NCI-H1048 (cell line): Measurements from ENCODE around the gene UBL4B.
"Not testable (repeated sequence)": the region's sequence is repeated elsewhere in the genome, so short reads cannot be mapped to it uniquely, and the experiment has no call there.

ENCODE experiments used
- DNase-seq: peaks from one replicate; lab custom pipeline; 2025; lab: John Stamatoyannopoulos, UW

The UBL4B gene, protein sequence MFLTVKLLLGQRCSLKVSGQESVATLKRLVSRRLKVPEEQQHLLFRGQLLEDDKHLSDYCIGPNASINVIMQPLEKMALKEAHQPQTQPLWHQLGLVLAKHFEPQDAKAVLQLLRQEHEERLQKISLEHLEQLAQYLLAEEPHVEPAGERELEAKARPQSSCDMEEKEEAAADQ

DNA sequence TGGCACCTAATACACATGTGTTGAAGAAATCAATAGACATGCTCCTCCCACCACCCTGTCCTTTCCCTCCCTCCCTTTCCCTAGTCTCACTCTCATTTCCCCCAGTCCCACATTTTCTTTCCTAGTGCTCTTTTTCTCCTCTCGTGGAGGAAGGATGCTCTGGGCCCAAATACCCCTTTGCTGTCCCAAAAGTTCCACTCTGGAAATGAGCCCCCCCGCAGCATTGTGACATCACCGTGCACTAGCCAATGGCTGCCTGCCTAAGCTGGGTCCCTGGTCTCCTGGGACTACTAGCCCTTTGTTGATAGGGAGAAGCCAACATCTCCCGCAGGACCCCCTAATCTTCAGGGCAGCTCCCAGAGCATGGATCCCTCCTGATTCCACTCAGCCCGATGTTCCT is at the start of gene UBL4B:
UBL4B (plus strand) TSS at position 301 of the 400 bp plus-strand sequence; CDS start at position 393, 92 bp downstream.
- DNase-seq, result no peak

DNA sequence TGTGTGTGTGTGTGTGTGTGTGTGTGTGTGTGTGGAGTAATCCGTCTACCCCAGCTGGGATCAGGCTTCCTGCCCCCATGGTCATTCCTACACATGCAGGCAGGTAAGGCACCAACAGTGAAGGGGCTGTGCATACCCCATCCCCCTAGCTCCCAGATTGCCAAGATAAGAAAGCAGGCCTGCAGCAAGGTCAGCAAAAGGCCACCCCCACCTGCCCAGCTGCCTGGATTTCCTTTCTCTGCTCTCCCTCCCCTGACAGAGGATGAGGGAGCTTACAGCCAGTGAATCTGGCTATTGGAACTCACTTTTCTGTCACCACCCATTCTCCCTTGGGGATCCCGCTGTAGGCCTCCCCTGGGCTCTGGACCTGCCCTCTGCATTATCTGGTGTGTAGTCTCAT is 49.6 kb upstream of the UBL4B start:
- no peak for DNase-seq

DNA sequence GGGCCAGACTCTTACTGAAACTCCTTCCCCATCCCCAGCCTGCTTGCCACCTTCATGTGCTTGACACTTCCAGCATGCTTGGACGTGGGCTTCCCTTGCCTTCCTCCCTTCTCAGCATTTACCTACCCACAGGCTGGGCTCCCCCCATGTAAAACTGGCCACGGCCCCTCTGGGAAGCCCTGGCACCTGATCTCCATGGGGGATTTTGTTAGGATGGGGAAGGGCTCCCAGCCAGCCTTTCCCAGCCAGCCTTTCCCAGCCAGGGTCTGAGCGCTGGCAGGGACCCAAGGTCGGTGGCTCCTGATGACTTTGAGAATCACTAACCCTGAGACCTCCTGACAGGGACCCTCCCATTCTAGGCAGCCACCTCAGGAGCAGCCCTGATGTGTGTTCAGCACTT is 48.5 kb upstream of the UBL4B start:
- no peak for DNase-seq

DNA sequence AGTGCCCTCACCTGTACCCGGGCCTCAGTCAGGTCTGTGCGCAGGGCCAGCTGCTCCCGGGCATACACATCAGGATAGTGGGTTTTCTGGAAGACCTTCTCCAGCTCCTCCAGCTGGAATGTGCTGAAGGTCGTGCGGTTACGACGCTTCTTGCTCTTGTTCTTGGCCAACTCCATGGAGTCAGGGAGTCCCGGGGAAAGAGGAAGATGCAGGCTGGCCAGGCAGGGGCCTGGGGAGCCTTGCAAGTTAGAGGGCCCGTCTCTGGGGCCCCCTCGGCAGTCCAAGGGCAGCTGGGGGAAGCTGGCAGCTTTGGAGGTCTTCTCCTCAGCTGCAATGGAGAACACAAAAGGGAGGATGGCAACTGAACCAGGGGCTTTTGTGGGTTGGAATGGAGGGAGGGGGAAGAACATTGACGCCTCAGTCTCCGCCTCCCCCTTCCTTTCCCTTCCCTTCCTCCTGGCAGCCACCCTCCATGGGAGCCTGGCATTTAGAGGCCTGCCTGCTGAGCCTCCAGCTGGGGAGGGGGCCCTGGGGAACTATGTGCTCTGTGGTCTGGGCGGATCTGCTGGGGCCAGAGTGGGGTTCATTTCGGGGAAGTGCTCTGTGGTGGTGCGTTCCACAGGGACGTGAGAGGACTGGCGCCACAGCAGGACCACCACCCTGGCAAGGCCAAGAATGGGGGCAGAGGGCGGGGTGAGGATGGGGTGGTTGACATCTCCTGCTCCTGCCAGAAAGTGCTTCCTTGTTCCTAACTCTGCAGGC is 47.5 kb upstream of the UBL4B start:
- no peak for DNase-seq

DNA sequence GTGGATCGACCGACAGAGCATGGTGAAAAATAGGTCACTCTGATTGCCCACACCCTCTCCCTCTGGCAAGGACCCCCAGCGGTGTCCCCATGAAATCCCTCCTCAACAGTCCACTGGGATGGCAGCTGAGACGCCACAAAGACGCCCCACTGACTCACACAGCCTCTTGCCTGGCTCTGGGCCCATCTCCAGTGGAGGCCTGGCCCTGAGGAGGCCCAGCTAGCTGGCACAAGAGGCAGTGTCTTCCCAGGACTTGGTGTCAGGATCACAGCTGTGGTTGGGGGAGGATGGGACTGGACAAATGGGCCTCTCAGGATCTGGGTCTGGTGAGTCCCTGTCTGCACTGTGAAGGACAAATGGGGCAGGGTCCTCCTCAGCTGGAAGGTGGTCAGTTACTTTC is 46.4 kb upstream of the UBL4B start:
- DNase-seq, result no peak

DNA sequence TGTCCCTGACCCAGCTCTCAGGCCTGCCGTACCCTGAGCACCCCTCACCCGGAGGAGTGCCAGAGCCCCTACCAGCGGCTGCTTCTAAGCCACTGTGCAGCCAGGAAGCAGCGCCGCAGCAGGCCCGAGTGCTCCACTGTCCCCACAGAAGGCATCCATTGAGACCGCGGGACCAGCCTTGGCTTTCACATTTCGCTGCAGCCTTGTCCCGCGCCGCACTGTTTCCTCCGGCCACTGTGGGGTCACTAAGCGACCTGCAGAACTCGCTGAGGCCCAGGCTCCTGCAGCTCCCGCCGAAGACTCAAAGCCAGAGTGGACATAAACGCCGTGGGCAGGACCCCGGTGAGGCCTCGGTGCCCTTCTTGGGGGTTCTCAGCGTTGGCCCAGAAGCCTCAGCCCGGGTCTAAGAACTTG is 44.8 kb upstream of the UBL4B start:
- no peak for DNase-seq

DNA sequence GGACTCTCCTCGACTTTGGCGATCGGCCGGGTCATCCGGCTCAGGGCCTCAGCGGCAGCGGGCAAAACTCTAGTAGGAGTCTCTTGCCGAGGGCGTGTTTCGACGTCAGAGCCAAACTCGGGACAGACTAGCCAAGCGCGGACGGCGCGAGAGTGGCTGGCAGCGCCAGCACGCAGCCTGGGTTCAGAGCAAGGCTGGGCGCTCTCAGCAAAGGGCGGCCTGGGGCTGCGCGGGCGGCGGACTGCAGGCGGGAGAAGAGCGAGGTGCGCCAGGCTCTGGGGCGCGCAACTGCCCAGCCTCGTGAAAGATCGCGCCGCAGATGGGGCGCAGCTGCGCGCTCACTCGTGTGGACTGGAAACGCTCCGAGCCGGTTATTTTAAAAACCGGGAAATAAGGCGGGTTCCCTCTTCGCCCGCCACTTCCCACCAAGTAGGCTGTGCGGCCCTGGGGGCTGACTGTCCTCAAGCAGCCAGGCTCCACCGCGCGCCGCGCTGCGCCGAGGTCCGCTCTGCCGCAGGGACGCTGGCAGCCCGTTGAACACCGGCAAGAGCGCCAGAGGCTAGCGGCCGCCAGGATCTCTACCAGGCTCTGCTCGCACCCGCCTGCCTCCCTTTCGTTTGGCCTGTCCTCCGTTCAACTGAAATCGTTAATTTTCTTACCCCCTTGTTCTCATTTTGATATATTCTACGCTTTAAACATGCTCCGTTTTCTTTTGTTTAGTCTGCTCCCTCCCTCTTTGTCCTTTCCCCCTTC is 44.2 kb upstream of the UBL4B start:
- no peak for DNase-seq

DNA sequence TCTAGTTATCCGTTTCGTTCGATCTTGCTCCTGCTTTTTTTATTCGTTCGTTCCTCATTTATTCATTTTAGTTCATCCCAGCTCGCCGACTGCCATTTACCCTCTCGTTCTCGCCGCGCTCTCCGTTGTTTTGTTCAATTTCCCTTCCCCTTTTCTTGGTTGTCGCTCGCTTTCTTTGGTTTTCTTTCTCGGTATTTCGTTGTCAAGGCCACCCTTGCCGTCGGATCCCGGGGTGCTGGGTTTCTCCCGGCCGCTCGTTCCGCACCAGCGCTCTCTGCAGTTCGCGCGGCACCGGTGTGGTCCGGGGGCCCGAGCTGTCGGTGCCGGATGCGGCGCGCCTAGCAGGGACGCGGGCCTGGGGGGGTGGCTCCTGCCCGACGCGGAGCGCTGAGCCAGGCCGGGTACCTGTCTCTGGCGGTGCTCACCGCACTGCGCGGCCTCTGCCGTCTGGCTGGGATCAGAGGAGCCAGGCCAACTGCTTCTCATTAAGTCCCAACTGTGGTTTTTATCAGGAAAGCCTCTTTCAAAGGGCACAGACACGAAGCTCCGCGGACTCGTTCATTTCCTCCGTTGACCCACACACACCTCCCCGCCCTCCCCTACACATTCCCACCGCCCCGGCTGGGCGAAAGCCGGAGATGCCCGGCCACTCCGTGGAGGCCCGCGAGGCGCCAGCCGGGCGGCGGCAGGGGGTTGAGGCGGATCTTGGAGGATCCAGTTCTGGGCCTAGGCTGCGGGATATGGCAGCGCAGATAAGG is 43.4 kb upstream of the UBL4B start:
- no peak for DNase-seq

DNA sequence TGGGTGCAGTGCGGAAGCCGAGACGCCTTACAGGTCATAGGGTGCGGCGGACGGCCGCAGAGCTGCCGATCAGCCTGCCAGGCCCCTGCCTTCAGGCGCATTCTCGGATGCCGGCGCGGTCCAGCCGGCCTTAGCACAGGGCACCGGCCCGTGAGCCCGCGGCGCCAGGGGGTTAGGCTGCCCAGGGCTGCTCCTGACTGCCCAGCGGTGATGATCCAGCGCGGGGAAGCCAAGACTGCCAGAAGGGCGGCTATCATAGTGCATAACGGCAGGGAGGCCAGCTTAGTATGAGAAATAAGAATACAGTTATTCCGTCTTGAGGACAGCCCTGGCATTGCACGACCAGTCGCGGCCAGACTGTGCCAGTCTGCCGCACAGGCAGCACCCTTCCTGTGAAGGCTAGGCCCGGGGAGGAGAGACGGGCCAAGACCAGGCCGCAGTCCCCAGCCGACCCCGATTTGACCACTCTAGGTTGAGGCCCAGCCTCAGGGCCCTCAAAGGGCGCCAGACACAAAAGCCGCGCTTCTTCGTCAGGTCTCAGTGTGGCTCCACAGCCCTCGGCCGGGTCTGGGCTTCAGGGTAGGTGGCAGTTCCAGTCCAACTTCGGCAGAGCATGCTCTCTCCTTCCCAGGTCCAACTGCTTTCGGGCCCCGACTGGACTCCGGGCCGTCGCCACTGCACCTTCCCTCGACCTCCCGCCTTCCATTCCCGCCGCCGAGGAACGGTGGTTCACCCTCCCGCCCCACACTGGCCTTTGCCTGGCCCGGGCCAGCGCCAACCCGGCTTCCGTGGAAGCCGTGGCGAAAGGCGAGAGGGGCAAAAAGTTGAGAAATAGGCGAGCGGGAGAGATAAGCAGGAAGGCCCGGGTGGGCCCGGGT is 42.6 kb upstream of the UBL4B start:
- DNase-seq, result no peak

DNA sequence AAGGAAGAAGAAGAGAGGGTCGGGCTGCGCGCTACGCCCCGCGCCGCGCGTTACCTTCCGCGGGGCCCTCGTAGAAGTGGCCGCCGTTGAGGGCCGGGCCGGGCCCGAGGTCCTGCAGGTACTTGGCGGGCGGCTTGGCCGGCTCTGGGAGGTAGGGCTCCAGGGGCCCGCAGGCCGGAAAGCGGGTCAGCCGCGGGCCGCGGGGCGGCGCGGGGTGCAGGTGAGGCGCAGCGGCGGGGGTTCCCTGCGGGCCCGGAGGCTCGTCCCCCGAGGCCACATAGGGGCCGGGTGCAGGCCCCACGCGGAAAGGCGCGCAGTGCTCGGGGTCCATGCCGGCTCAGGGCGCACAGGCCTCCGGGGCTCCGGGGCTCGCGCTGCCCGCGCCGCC is 42.0 kb upstream of the UBL4B start:
- no peak for DNase-seq

DNA sequence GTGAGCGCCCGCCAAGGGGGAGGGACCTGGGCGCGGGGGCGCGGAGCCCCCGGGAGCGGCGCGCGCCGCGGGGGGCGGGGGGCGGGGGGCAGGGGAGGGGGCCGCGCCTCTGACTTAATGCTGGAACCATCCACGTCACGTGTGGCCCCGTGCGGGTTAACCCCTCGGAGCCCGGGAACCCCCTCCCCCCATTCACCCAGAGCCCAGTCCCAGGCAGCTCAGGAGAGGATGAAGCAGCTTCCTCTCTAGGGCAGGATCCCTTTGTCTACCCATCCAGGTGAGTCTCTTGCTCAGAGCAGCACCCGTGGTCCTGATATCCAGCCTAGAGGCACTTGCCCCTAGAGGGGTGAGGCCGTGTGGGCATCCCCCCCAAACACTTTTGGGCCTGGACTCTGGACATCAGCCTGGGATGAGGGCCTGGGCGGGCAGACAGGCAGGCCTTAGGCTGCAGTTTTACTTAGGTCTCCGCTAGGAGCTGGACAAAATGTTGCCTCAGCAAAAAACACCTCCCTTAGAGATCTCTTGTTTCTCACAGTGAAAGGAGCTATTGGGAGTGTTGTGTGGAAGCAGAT is 41.5 kb upstream of the UBL4B start, which contains the start of gene ALX3:
ALX3 (minus strand) TSS at position 2 of the 572 bp plus-strand sequence. CDS start 60 bp downstream, outside the sequence.
- no peak for DNase-seq

DNA sequence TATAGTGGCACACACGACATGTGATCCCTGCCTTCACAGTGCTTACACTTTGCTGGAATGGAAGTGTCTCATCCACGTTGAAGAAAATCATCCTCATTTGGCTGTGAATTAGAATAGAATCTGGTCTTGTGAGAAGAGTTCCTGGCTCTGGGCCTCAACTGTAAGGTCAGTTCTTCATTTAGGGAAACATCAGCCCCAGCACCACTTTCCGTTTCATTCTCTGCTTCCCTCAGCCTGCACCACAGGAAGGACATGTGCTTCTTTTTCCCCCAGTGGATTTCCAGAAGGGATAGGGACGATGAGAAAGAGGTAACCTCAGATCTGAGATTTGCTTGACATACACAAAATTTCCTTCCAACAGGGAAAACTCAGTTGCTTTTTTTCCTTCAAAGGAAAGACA is 38.1 kb upstream of the UBL4B start:
- DNase-seq, result no peak

DNA sequence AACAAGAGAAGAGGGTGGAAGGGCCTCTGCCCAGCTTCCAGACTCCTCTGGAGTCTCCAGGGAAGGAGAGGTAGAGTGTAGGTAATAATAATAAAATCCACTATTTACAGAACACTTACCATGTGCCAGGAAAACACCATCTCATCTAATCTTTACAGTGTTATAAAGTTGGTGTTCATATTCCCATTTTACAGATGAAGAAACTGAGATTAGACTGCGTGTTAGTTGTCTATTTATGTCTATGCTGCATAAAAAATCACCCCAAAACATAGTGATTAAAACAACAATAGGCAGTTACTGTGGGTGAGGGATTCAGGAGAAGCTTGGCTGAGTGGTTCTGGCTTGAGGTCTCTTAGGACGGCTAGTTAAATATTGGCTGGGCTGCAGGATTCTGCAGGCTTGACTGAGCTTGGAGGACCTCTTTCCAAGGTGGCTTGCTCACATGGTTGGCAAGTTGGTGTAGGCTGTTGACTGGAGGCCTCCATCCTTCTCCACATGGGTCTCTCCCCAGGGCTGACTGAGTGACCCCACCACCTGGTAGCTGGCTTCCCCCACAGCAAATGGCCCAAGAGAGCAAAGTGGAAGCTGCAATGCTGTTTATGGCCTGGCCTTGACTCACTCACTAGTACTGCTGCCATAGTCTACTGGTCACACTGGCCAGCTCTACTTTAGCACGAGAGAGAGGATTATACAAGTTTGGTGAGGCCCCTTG is 35.3 kb upstream of the UBL4B start:
- DNase-seq, result no peak

DNA sequence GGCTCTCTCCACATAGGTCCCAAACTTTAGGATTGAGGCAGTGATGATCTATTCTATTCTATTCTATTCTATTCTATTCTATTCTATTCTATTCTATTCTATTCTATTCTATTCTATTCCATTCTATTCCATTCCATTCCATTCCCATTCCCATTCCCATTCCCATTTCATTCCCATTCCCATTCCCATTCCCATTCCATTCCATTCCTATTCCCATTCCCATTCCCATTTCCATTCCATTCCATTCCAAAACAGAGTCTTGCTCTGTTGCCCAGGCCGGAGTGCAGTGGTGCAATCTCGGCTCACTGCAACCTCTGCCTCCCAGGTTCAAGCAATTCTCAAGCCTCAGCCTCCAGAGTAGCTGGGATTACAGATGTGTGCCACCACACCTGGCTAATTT is 32.2 kb upstream of the UBL4B start:
- not testable (repeated sequence) for DNase-seq

DNA sequence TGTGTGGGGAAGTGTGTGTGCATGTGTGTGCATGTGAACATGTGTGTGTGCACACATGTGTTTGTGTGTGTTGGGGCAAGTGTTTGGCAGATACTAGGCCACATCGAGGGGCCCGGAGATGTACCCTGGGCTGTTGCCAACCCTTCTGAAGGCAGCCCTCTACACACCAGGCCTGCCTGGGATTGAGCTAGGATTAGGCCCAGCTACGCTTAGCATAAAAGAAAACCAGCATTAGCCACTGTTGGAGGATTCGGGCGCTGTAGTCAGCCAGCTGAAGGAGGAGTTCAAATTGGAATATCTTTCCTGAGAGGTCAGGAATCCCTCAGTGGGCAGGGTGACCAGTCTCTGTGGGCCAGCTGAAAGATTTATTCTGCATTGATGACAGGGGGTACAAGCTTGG is 31.2 kb upstream of the UBL4B start:
- DNase-seq, result no peak

DNA sequence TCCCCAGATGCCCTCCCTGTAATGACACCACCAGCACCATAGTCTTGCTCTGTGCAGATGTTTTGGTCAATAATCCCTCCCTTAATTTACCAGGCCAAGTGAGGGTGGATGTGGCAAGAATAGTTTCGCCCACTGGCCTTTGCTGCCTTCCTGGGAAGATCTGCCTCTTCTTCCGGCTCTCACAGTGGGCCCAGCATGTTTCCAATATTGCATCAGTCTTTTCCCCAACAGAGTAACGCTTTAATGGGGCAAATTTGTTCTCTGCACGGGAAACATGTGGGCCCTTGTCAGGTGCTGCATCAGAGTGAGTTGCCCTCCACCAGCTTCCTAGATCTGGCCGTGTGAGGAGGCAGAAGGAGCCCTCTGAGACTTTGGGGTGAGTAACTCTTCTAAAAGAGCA is 29.8 kb upstream of the UBL4B start:
- no peak for DNase-seq

DNA sequence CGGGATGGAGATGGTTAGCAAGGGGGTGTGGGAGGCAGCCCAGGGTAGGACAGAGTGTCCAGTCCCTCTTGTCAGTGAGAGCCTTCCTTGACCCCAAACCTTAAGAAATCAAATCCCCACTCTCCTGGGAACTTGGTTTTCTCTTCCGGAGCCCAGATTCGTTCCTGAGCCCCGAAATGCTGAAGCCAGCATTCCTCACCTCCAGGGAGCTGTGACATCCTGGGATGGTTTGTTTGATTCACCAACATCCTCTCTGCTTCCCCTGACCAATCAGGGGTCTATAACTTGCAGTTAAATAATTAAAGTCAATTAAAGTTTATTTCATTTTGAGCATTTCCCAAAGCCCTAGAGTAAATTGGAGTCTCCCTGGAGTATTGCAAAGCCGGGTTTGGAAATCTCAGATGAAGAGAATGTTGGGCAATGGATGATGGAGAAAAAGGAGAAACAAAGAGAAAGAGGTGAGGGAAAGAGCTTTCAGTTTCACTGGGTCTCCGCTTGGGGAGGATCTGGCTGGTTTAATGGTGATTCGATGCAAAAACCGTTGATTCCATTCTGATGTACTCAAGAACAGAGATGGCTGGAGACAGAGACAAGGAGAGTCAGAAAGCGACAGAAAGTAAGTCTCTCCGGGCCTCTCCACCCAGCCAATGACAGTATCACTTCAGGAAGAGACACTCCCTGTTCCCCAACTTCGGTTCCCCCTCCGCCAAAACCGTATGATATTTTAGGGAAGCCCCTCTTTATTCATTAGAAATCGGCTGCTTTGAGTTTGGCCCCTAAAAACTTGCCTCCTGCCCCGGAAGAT is 29.0 kb upstream of the UBL4B start:
- no peak for DNase-seq

DNA sequence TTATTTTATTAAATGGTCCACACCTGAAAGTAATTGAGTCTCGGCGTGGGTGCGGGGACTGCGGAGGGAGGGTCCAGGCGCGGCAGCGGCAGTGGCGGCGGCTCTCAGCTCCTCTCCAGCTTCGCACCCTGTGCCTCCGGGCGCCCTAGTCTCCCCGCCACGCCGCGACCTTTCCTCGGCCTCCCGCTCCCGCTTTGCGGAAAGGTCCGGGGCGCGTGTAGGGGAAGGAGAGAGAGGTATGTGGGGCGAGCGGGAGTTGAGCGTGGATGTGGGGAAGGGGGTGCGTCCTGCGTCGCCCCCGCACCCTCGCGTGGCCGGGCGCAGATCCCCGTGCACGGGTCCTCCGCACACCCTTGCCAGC is 28.4 kb upstream of the UBL4B start:
- DNase-seq, result no peak

DNA sequence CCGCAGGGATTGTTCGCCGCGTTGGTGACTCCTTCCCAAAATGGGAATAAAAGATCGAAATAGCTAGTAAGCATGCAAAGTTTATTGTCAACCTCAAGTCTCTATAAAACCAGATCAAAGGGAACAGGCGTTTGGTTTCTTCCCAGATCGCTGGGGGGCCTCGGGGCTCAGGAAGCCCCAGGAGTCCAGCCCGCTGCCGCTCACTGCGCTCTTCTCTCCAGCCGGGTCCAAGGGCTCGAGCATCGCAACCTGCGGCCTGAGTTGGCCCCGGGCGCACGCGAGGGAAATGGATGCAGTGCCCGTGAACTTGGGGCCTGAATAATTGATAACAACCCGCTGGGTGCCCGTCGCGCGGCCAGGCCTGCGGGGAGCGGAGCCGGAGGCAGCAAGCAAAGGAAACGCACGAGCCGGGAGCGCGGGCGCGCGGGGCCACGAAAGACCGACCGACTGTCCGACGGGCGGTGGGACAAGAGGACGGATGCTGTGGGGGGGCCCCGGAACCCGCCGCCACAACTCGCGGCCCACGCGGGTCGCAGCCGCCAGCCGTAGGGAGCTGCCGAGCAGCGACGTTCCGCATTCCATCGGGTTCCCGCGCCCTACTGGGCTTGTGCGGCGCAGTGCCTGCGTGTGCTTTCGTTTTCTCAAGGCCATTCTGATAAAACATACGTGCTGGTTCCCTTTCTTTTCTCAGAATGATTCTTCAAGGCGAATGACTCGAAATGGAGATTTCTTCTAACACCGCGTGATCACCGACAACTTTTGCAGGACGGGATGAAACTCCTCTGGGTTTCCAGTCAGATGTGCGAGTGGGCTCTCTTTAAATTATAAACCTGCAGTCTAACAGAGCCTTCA is 27.8 kb upstream of the UBL4B start:
- DNase-seq, result no peak
